ENCODE data around the gene PLXND1.
"Not testable (repeated sequence)": the region's sequence is repeated elsewhere in the genome, so short reads cannot be mapped to it uniquely, and the experiment has no call there.

The PLXND1 gene, protein sequence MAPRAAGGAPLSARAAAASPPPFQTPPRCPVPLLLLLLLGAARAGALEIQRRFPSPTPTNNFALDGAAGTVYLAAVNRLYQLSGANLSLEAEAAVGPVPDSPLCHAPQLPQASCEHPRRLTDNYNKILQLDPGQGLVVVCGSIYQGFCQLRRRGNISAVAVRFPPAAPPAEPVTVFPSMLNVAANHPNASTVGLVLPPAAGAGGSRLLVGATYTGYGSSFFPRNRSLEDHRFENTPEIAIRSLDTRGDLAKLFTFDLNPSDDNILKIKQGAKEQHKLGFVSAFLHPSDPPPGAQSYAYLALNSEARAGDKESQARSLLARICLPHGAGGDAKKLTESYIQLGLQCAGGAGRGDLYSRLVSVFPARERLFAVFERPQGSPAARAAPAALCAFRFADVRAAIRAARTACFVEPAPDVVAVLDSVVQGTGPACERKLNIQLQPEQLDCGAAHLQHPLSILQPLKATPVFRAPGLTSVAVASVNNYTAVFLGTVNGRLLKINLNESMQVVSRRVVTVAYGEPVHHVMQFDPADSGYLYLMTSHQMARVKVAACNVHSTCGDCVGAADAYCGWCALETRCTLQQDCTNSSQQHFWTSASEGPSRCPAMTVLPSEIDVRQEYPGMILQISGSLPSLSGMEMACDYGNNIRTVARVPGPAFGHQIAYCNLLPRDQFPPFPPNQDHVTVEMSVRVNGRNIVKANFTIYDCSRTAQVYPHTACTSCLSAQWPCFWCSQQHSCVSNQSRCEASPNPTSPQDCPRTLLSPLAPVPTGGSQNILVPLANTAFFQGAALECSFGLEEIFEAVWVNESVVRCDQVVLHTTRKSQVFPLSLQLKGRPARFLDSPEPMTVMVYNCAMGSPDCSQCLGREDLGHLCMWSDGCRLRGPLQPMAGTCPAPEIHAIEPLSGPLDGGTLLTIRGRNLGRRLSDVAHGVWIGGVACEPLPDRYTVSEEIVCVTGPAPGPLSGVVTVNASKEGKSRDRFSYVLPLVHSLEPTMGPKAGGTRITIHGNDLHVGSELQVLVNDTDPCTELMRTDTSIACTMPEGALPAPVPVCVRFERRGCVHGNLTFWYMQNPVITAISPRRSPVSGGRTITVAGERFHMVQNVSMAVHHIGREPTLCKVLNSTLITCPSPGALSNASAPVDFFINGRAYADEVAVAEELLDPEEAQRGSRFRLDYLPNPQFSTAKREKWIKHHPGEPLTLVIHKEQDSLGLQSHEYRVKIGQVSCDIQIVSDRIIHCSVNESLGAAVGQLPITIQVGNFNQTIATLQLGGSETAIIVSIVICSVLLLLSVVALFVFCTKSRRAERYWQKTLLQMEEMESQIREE (N-terminal part only)

DNA sequence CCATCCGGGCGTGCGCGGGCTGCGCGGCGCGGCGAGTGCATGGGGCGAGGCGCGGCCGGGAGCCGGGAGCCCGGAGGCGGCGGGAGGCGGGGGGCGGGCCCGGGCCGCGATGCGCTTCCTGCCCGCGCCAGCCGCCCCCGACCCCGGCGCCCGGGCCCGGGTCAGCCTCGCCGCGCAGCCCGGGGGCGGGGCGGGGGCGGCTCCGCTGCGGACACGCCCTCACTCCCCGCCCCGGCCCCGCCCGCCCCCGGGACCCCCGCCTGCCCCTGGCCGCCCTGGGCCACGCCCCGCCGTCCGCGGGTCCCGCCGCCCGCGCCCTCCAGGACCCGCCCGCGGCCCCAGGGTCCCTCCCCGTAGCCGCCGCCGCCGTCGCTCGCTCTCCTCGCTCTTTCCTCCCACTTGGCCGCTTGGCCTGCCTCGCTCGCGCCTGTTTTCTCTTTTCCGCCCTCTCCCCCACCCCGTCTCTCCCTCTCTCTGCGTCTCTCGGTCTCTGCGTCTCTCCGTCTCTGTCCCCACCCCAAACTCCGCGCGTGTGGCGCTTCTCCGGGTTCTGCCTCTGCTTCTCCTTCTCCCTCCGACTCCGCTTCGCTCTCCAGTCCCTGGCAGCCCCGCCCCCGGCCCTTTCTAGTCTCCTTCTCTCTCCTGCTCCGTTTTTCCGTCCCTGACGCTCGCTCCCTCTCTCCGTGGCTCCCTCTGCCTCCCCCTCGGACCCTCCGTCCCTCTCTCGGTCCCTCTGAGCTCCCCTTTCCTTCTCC is at the start of gene PLXND1:
PLXND1 (minus strand) TSS at position 41 of the 755 bp plus-strand sequence; CDS start at position 4, 37 bp downstream.
- peak in 1 of 2 donors; percentile 42 for DNase-seq (ENCODE audit: low read depth in 2 of 2)

DNA sequence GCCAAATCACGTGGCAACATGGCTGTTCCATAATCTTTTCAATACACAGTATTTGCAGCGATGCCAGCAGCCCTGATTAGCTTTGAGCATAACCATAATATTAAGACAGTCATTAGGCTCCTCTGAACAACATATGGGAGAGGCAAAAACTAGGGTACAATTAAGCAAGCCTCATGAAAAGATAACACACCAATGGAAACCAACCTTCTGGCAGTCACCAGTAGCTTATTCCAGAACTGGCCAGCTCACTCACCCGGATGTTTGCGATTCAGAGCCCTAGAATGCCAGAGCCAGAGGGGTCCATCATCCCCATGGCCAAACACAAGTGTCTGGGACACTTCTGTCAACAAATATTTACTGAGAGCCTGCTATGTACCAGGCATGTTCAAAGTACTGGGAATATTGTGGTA is 48.8 kb upstream of the PLXND1 start:
- no peak for DNase-seq (ENCODE audit: low read depth in 2 of 2)

DNA sequence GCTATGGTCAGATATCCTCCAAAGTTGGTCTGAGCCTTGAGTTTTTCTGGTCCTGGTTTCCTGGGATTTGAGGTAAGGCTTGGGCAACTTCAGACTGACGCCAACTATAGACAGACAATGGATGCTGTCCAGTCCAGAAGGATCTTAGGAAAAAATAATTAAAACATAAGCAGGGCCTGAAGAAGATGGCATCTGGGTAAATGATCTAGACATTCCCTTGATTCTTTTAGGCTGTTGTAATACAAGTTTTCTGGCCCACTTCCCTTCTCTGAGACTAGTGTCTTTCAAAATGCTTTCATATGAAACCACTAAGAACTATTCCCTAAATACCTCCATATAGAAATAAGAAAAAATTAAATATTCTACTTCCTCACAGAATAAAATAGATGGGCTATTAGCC is 47.7 kb upstream of the PLXND1 start:
- no peak for DNase-seq (ENCODE audit: low read depth in 2 of 2)

DNA sequence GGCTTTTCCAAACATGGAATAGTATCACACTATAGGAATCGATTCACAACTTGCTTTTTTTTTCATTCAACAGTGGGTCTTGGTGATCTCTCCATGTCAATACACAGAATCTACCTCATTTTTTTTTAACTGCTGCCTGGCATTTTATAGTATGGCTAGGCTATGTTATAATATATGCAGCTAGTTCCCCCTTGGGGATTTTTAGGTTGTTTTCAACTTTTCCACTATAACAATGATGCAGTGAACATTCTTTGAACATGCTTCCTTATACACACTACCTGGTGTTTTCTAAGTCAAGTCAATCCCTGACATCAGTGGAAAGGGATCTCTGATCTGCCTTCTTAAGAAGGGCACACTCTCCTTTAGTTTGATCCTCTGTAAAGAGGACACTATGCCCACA is 46.5 kb upstream of the PLXND1 start:
- no peak for DNase-seq (ENCODE audit: low read depth in 2 of 2)

DNA sequence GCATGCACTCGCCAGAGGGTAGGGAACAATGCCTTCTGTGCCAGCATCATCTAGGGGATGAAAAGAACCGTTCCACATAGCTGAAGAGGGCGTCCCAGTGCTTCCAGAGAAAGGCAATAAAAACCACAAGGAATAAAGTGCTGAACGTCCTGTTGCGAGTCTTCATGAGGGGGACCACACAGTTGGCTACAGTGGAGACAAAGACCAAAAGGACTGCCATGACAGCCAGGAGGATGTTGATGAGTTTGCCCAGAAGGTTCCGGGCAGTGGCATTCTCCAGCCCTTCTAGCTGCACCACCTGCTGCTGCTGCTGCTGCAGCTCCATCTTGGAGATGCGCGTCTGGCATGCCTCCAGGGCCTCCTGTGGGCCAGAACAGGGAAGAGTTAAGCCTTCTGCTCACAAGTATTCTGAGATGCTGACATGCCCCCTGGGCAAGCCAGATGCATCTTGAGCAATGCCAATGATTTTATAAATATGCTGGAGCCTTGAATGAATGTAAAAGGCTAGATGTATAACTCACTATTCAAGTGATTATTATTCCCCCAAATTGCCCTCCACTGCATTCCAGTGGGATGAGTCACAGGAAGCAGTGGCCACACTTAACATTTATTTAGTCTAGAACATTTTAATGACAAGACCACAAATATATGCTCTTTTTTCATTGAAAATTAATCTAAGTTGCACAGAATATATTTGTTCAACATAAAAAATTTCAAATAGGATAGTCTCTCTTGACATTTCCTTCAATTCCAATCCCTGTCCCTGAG is 45.1 kb upstream of the PLXND1 start:
- DNase-seq (ENCODE audit: low read depth in 2 of 2) = no peak

DNA sequence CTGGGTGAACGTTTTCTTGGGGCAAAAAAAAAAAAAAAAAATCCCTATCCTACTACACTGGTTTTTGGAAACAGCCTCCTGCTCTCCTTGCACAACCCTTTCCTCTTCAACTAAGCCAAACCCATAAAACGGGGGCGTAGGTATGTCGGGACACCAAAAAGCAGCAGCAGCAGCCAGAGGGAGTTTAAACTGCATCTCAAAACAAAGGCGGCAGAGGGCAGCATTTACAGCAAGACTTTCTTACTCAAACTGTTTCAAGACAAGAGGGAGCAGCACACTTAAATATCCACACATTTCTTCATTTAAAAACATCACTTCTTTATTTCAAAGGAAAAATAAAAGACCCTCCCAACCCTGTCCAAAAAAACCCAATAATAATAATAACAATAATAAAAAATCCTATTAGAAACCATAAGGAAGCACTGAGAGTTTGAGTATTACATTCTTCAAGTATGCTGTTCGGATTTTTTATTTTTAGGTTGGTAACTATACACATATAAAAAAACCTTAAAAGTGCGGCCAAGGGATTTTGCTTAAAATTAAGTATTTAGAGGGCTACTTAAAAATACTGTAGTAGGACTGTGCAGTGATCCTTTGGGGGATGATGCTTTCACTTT is 43.9 kb upstream of the PLXND1 start:
- DNase-seq (ENCODE audit: low read depth in 2 of 2) = peak; percentile 25 to 36

DNA sequence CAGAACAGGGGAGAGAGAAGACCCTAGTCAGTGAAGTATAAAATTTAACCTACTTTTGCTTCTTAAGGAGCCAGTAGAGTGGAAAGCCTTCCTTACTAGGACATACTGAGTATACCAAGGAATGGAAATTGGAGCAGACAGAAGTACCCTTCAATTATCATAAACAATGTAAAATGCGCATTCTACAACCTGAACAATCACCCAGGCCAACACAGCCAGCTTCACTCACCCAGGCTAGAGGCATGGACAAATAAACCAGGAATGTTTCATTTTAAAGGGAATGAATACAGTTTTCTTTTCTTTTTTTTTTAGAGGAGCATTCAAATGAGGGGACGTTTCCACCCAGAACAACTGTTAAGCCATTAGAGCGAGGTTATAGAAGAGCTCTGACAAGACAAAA is 41.9 kb upstream of the PLXND1 start:
- no peak for DNase-seq (ENCODE audit: low read depth in 2 of 2)

DNA sequence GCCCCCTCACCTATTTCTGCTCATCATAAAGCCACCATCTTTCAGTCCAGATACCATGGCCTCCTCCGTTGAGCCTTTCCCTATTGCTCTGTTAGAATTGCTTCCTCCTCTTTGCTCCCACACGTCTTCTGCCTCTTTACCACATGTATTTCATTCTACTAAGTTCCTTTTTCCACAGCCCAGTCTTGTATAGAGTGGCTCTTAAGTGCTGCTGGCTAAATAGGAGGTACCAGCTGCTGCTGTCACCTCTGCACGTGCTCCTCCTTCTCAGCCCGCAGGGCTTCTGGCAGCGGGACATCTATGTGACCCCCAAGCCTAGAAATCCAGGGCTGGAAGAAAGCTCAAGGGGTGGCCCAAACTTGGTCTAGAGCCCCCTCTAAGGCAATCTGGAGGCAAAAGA is 38.8 kb upstream of the PLXND1 start:
- DNase-seq (ENCODE audit: low read depth in 2 of 2) = no peak

DNA sequence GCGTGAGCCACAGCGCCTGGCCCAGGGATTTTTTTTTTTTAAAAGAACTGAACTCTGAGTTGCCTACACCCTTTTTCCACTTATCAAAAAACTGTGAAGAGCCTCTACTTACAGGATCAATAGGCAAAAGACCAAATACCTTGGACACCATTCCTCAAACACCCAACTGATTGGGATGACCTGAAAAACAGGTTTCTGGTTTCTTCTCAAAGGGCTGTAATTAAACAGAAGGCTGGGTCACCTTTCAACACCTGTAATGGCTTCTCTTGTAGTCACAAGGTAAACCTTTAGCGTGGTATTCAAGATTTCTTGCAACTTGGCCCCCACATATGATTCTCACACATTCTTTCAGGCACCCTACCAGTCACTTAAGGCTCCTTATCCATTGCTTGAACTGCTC is 38.4 kb upstream of the PLXND1 start:
- DNase-seq (ENCODE audit: low read depth in 2 of 2) = no peak

DNA sequence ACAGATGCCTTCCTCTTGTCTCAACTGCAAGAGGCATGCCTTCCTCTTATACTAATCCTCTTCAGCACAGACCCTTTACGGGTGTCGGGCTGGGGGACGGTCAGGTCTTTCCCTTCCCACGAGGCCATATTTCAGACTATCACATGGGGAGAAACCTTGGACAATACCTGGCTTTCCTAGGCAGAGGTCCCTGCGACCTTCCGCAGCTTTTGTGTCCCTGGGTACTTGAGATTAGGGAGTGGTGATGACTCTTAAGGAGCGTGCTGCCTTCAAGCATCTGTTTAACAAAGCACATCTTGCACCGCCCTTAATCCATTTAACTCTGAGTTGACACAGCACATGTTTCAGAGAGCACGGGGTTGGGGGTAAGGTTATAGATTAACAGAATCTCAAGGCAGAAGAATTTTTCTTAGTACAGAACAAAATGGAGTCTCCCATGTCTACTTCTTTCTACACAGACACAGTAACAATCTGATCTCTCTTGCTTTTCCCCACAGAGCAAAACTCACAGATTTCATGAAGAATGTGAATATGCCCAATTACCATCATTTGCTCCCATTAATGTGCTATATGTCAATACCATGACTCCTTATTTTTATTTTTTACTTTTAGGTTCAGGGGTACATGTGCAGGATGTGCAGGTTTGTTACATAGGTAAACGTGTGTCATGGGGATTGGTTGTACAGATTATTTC is 35.2 kb upstream of the PLXND1 start:
- DNase-seq (ENCODE audit: low read depth in 2 of 2) = not testable (repeated sequence)

DNA sequence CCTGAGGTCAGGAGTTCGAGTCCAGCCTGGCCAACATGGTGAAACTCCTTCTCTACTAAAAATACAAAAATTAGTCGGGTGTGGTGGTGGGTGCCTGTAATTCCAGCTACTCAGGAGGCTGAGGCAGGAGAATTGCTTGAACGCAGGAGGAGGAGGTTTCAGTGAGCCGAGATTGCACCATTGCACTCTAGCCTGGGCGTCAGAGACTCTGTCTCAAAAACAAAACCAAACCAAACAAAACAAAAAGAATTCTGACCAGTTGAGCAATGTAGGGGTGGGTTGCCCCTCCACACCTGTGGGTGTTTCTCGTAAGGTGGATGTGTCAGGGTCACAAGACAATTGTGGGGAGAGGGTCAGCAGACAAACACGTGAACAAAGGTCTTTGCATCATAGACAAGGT is 34.5 kb upstream of the PLXND1 start:
- DNase-seq (ENCODE audit: low read depth in 2 of 2) = not testable (repeated sequence)

DNA sequence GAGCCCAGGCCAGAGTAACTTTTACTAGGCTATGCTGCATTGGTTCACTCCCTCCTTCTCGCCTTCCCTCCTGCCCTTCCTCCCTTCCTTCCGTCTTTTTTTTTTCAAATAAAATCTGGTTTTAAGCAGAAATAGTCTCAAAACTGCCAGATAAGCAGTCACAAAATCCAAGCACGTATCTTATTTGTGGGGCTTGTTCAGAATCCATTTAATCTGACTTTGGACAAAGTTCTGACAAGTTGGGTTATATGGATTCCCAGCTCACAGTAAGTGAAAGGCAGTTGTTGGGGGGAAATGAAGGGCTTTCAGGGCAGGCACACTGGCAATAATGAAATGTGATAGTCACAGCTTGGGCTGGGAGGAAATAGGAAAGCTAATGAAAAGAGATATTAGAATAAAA is 32.0 kb upstream of the PLXND1 start:
- no peak for DNase-seq (ENCODE audit: low read depth in 2 of 2)

DNA sequence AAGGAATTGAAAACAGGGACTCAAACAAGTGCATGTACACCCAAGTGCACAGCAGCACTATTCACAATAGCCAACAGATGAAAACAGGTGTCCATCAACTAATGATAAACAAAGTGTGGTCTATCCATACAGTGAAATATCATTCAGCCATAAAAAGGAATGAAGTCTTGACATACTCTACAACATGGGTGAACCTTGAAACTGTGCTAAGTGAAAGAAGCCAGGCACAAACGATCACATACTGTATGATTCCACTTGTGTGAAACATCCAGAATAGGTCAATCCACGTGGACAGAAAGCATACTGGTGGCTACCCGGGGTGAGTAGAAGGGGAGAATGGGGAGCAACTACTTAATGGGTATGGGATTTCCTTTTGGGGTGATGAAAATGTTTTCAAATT is 29.6 kb upstream of the PLXND1 start:
- no peak for DNase-seq (ENCODE audit: low read depth in 2 of 2)

DNA sequence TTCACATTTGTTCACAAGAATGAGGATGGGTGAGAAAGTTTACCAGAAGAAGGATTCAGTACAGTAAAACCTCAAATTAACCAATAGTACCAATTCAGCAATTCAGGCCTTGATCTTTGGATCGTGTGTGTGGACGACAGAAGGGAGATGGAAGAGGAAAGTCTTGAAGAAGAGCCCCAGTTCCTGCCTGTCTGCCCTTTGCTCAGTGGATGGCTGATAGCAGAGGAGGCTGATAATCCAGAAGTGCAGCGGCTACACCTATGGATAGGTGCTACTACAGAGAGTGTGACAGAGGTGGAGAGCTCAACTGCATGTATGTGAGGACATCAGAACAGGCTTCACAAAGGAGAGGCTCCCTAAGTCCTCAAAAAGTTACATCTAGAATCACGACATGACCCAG is 29.2 kb upstream of the PLXND1 start:
- DNase-seq (ENCODE audit: low read depth in 2 of 2) = no peak

DNA sequence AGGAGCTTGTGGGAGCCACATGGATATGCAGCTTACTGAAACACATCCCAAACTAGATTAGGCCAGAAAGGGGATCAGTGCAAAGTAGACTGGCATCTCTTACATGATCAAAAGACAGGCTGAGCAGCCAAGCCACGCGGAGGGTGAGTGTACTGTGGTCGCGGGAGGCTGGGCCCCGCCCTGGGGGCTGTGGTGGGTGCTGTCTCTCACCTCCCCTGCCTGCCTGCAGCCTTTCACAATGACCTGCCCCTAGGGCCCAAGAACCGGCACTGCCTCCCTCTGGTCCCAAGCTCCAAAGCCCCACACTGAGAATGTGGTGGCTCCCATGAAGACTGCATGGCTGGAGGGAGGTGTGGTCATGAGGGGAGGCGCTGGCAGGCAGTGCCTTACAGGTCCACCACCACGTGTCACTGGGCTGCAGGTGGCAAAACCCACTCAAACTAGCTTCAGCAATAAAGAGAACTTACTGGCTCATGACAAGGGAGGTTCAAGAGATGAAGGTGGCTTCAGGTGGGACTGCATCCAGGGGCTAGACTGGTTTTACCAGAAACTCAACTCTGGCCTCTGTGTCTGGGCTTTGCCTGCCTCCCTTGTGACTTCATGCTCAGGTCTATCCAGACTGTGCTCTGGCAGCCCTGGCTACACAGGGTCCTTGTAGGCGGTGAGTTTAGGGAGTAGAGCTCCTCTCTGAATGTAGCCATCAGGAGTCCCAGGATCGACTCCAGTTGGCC is 27.4 kb upstream of the PLXND1 start:
- DNase-seq (ENCODE audit: low read depth in 2 of 2) = no peak

DNA sequence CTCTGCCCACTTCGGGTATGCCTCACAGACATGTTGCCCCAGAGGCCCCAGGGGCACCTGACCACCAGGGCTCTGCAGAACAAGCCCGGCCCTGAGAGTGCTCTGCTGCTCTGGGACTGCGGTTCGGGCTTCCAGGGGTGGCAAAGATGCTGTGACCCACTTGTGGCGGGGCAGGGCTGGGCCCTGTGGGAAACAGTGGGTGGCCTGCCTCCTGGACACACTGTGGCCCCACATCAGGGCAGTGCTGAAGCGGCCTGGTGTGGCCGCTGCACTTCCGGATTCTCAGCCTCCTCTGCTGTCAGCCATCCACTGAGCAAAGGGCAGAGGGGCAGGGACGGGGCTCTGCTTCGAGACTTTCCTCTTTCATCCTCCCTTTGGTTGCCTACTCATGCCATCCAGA is 26.5 kb upstream of the PLXND1 start:
- no peak for DNase-seq (ENCODE audit: low read depth in 2 of 2)

DNA sequence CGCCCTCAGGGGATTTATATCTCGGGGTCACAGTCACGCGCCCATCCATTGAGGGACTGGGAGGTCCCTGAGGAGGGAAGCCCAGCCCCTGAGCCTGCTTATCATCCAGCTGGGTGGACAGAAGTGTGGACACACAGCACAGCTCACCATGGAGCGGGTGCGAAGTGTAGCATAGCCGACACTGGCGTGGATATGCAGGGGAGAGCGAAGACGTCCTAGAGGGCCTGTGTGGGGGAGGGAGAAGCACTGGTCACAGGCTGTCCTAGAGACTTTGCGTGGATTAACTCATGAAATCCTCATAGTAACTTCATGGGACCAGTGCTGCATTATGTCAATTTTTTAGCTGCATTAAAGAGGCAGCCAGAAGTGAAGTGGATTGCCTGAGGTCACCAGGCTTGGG is 26.1 kb upstream of the PLXND1 start:
- no peak for DNase-seq (ENCODE audit: low read depth in 2 of 2)

DNA sequence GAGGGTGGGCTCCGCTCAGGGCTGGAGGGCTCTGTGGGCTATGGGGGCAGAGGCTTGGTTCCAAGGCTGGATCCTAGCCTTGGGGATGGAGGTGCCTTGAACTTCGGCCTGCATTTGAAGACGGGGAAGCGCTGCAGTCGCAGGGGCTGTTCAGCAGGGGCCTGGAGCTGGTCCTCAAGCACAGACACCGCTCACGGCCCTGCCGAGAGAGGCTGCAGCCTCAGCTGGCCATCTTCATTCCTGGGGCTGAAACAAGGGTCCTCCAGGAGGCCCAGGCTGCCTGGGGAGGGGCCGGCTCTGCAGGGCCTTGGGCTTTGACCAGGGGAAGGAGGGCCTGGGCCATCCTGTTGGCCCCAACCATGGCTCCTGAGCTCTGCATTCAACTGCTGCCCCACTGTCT is 25.6 kb upstream of the PLXND1 start:
- no peak for DNase-seq (ENCODE audit: low read depth in 2 of 2)

DNA sequence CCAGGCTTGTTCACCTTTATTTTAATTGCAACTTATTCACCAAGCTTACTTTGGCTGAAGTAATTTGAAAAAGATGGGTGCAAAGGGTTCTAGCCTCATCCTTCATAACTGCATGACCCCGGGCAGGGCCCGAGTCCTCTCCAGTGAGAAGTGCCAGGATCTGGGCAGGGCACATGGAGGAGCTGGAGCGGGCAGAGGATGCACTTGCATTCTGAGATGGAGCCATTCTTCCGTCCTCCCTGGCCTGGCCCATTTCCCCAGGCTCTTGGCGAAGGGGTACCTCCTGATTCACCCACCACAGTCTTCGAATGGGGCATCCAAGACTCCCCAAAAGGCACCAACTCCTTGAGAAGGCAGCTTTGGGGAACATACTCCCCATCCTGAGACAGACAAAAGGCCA is 22.5 kb upstream of the PLXND1 start:
- DNase-seq (ENCODE audit: low read depth in 2 of 2) = no peak
